Dendritic cell treated with granulocyte-macrophage colony-stimulating factor and Interleukin-4, amounts not matched to agents 40 ng/mL and 50 ng/mL, for 4 days (primary cell): ENCODE measurements around the gene CNN1.
"Not testable (repeated sequence)": the region's sequence is repeated elsewhere in the genome, so short reads cannot be mapped to it uniquely, and the experiment has no call there.

Experiments used
- H3K27ac Mint-ChIP-seq: one replicate; pipeline ENCODE4 v1.8.0; 2022; ENCODE audit warnings: mild to moderate bottlenecking, mixed read lengths
- H3K27me3 Mint-ChIP-seq: one replicate; pipeline ENCODE4 v1.8.0; 2022; ENCODE audit warnings: mild to moderate bottlenecking, mixed read lengths
- H3K36me3 Mint-ChIP-seq: one replicate; pipeline ENCODE4 v1.8.0; 2022; ENCODE audit warnings: low read depth, mixed read lengths
- H3K4me1 Mint-ChIP-seq: one replicate; pipeline ENCODE4 v1.8.0; 2022; ENCODE audit warnings: low read depth, mixed read lengths
- H3K4me3 Mint-ChIP-seq: one replicate; pipeline ENCODE4 v1.8.0; 2022; ENCODE audit warnings: mild to moderate bottlenecking, moderate library complexity, mixed read lengths
- H3K9me3 Mint-ChIP-seq: one replicate; pipeline ENCODE4 v1.8.0; 2022; ENCODE audit warnings: mixed read lengths
- intact Hi-C: fragments of 100-400 bp; cut with micrococcal nuclease; formaldehyde crosslinking; loops from one replicate; pipeline ENCODE4 v1.15.0; 2022

The CNN1 gene

DNA sequence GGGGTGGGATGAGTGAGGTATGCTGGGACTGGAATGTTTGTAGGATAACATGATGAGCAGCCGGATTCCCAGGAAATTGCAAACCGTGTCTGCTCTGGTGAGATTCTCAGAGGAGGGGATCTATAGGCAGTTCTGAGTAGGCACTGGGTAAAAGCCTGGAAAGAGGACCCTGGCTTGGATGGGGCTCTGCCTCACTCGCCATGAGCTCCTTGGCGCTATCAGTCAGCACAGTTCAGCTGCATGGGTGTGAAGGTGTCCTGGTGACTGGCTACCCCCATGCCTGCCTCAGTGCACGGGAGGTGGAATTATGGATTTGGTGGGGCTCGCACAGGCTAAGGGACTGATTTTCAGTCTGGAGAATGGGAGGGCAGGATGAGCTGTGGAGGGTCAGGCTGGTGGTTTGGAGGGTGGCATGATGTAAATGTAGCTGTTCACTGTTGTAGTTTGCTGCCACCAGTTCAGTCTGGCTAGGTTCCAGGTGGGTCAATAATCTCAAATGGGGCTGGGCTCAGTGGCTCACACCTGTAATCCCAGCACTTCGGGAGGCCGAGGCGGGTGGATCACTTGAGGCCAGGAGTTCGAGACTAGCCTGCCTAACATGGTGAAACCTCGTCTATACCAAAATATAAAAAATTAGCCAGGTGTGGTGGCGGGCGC lies 49.5 kb downstream of the CNN1 start:
- H3K4me3 Mint-ChIP-seq: no peak overlapping the region
- no peaks in the 10 kb centered on the region for H3K36me3 Mint-ChIP-seq
- H3K4me1 Mint-ChIP-seq: peaks cover 51% of the 10 kb centered on the region
- no peaks in the 10 kb centered on the region for H3K27me3 Mint-ChIP-seq
- intact Hi-C loops: loop anchor here (1.0 to 2.0 kb wide), 3 partner anchors 28 to 91 kb away; partner anchors contain the start of gene CNN1
- no peaks in the 10 kb centered on the region for H3K9me3 Mint-ChIP-seq
- peak overlapping the region; percentile 74 for H3K27ac Mint-ChIP-seq

DNA sequence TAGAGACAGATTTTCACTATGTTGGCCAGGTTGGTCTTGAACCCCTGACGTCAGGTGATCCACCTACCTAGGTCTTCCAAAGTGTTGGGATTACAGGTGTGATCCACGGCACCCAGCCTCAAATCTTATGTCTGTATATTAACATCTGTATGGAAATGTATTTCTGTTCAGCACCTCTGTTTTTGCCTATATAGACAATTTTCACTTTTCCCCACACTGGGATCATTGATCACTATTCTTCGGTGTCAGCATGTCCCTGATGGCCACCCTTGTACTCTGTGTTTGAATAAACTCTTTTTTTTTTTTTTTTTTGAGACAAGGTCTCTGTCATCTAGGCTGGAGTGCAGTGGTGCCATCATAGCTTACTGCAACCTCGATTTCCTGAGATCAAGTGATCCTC lies 55.4 kb downstream of the CNN1 start:
- no peak overlapping the region for H3K4me3 Mint-ChIP-seq
- intact Hi-C loops: no loop called here
- H3K27ac Mint-ChIP-seq: no peak overlapping the region
- no peaks in the 10 kb centered on the region for H3K9me3 Mint-ChIP-seq
- no peaks in the 10 kb centered on the region for H3K27me3 Mint-ChIP-seq
- peaks cover 10% of the 10 kb centered on the region for H3K36me3 Mint-ChIP-seq
- H3K4me1 Mint-ChIP-seq: peaks cover 22% of the 10 kb centered on the region

DNA sequence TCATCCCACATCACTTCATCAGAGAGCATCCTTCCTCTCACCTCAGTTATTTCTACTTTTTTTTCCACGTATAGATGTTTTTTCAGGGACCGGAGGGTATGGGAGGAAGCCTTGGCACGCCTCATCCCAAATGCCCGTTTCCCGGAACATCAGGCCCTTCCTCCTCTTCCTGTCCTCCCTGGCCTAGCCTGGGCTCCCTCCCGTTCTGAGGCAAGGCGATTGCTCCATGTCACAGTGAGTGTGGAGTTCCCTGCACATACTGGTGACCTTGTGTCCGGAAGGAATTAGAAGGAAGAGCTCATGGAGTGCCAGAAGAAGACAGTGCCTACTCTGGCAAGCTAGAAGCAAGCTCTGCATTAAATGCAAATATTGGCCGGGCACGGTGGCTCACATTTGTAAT lies 57.5 kb downstream of the CNN1 start:
- intact Hi-C loops: no loop called here
- Mint-ChIP-seq H3K4me1 (peaks cover 31% of the 10 kb centered on the region), H3K9me3 (no peaks in the 10 kb centered on the region), H3K27ac (peak overlapping the region; percentile 92), H3K27me3 (no peaks in the 10 kb centered on the region), H3K36me3 (peaks cover 15% of the 10 kb centered on the region), H3K4me3 (peak overlapping the region; percentile 99)

DNA sequence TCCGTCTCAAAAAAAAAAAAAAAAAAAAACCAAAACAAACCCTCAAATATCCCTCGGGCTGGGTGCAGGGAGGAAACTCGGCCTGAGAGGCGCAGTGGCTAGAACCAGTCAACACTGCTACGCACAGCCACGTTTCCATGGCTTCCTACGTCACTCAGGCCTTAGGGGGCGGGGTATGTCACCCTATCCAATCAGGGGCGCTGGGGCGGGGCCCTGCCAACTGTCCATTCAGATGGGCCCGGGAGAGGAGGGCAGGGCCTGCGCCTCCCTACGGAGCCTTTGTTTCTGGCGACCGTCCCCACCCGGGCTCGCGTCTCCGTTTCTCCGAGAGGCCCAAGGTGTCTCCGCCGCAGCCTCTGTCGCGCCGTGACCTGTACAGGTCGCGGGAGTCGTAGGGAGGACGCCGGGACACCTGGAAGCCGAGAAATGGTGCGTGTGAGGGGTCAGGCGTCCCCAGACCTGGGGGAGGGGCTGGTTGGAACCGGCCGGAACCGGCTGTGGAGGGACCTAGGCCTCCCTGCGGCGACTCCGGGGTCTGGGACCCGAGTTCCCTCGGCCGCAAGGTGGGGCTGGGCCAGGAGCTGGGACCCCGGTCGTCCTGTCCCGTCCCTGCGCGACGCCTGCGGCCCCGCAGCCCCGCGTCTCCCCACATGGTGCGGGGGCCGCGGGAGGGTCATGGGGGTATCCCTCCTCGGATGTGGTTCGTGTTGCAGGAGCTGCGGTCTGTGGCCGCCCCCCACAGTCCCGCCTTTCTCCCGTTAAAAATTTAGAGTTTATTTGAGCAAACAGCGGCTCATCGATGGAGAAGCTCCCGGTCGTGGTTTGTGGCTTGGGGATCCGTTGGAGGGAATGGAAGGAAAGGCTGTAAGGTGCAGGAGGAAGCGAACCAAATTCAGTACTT lies 58.8 kb downstream of the CNN1 start, which contains the start of gene ZNF627:
Gene ZNF627, plus strand, starts transcription at position 282 of the 901 bp plus-strand sequence. Its CDS starts 145 bp downstream, at position 427.
- Mint-ChIP-seq H3K4me3 (peak within 1 kb of the TSS; percentile 99), H3K27ac (peak within 1 kb of the TSS; percentile 92), H3K36me3 (peaks cover 23% of the 10 kb centered on the region), H3K4me1 (peaks cover 34% of the 10 kb centered on the region), H3K27me3 (no peaks in the 10 kb centered on the region), H3K9me3 (no peaks in the 10 kb centered on the region)
- intact Hi-C loops: no loop called here

DNA sequence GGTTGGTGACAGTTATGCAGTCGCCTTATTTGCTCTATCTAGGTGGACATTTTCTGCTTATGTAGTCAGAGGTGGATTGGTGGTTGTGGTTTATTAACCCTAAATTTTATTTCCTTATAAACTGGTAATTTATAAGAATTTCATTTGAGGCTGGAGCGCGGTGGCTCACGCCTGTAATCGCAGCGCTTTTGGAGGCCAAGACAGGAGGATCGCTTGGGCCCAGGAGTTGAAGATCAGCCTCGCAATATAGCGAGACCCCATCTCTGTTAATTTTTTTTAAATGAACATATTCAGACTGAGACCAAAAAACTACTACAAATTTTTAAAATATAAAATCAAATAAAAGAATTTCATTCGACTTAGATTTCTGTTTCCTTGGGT lies 59.4 kb downstream of the CNN1 start:
- intact Hi-C loops: no loop called here
- peak overlapping the region; percentile 99 for H3K4me3 Mint-ChIP-seq
- peaks cover 30% of the 10 kb centered on the region for H3K36me3 Mint-ChIP-seq
- H3K9me3 Mint-ChIP-seq: no peaks in the 10 kb centered on the region
- peaks cover 41% of the 10 kb centered on the region for H3K4me1 Mint-ChIP-seq
- H3K27me3 Mint-ChIP-seq: no peaks in the 10 kb centered on the region
- H3K27ac Mint-ChIP-seq: peak overlapping the region; percentile 92

DNA sequence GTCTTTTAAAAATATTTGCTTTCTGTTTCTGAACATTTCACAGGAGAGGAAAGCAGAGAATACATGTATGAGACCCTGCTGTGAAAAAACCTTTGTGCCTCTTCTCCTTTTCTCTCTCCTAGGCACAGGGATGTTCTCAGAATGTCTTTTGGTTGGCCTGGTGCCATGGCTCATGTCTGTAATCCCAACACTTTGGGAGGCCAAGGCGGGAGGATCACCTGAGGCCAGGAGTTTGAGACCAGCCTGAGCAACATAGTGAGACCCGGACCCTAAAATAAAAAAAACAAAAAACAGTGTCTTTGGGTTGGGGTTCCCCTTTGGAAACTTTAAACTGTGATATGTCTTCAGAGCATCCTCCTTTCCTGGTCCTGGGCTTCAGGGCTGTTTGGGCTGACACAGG lies 60.1 kb downstream of the CNN1 start:
- Mint-ChIP-seq H3K4me3 (no peak overlapping the region), H3K9me3 (no peaks in the 10 kb centered on the region), H3K36me3 (peaks cover 36% of the 10 kb centered on the region), H3K4me1 (peaks cover 41% of the 10 kb centered on the region), H3K27me3 (no peaks in the 10 kb centered on the region), H3K27ac (no peak overlapping the region)
- intact Hi-C loops: no loop called here

DNA sequence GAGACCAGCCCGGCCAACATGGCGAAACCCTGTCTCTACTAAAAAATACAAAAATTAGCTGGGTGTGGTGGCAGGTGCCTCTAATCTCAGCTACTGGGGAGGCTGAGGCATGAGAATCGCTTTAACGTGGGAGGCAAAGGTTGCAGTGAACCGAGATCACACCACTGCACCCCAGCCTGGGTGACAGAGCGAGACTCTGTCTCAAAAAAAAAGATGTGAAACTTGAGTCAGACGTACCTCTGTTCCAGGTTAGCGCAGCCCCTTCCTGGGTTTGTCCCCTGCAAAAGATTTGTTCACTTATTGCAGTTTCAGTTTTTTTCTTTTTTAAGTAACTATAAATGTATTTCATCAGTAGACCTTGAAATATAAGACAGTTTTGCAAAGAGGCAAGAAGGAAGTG lies 61.1 kb downstream of the CNN1 start:
- H3K9me3 Mint-ChIP-seq, H3K4me3 Mint-ChIP-seq, H3K27me3 Mint-ChIP-seq, H3K27ac Mint-ChIP-seq: not testable (repeated sequence)
- intact Hi-C loops: loop anchor here (5.0 kb wide), 1 partner anchor 38 kb away; no protein-coding TSS in a partner anchor
- H3K36me3 Mint-ChIP-seq: peaks cover 46% of the 10 kb centered on the region
- H3K4me1 Mint-ChIP-seq: peaks cover 41% of the 10 kb centered on the region
